Measurements from ENCODE around the gene HMGN2.

Gene HMGN2

DNA sequence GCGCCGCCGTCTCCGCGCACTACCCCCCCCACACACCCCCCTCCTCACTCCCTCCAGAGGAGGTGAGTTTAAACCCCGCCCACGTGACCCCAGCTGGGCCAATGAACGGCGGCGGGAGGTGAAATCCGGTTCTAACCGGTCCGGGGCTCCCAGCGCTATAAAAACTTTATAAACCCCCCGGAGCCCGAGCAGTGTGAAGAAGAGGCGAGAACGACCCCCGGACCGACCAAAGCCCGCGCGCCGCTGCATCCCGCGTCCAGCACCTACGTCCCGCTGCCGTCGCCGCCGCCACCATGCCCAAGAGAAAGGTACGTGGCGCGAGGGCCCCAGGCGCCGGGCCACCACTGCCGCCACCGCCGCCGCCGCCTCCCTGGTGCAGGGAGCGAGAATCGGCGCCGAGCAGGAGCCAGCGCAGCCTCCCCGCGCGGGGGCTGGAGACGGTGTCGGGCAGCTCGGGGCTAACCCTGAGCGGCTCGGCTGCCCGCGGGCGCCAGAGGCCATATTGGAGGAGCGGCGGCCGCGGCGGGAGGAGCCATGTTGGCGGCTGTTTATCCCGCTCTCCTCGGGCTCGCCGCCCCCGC is at the start of gene HMGN2:
HMGN2 (plus strand) TSS at position 121 of the 581 bp plus-strand sequence; CDS start at position 294, 173 bp downstream.
- H3K4me3 ChIP-seq = peak within 1 kb of the TSS; percentile 89 to 97 (median 93)
- no peak for TF ChIP-seq Cebpa-rat (IDR thresholded peaks at IDR 0.05)
- peak within 1 kb of the TSS; percentile 99 to 100 (median 100) for H3K27ac ChIP-seq
- peaks cover 42 to 64% (median 49%) of the 10 kb centered on the region in 10 experiments for H3K4me1 ChIP-seq
- peaks cover 56 to 67% (median 62%) of the 10 kb centered on the region in 11 experiments for H3K36me3 ChIP-seq
- no peaks in the 10 kb centered on the region for H3K9me3 ChIP-seq (replicated peaks in 1 of 11)
- no peaks in the 10 kb centered on the region for H3K27me3 ChIP-seq
- H4K20me1 ChIP-seq = peaks cover 32 to 77% (median 59%) of the 10 kb centered on the region in 11 experiments; a peak in 21 of 22 replicates
- peak within 1 kb of the TSS; percentile 94 to 100 (median 98) for H3K4me2 ChIP-seq
- peak within 1 kb of the TSS; percentile 99 to 100 (median 100) for H3K9ac ChIP-seq

DNA sequence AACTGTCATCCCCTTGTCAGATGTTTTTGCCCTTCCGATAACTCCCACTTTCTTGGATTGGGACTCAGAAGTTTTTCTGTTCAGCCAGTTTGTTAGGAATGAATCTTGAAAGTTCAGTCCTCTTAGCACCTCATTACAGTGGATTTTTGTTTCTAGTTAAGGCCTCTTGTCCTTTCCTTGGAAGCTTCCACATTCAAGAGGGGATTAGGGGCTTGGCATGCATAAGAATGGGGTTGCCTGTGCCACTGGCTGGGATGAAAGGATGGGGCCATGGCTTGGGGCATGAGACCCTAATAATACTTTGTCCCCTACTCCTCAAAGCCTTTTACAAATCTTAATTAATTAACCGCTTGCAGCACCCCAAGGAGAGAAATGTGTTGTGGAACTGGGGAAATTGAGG is 42.5 kb upstream of the HMGN2 start:
- peaks cover 0 to 15% (median 11%) of the 10 kb centered on the region in 11 experiments; a peak in 15 of 22 replicates for H3K36me3 ChIP-seq

DNA sequence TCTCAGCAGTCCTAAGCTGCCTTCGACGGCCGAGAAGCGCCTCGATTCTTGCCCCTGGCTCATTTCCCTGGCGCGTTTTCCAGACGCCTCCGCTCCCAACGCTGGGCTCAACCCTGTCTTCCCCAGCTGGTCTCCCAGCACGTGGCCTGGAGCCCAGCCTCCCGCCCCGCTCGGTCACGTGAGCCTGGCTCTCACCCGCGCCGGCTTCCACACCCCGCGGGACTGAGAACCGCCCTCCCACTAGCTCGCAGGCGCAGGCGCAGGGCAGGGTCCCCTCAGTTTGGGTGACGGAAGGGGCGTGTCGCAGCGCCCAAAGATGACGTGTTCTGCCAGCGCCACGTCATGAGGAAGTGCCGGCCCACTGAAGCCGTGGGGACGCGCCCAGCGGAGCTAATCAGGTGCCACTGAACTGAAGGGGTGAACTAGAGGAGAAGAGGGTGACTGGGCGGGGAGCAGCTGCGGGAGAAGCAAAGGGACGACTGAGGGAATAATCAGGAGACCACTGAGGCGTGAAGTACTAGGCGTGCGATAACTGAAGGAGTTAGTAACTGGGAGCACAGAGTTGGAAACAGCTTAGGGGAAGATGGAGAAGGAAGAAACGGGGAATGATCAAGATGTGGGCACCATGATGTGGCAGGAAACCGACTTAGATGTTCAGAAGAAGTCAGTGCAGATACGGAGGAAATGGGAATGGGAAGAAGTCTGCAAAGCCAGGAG is 40.1 kb upstream of the HMGN2 start, which contains the start of gene DHDDS:
DHDDS (plus strand) TSS at position 343 of the 717 bp plus-strand sequence. CDS start 625 bp downstream, outside the sequence.
- H3K36me3 ChIP-seq = peaks cover 17 to 39% (median 33%) of the 10 kb centered on the region in 11 experiments
- H3K27me3 ChIP-seq = no peaks in the 10 kb centered on the region
- peaks cover 25 to 40% (median 33%) of the 10 kb centered on the region in 10 experiments for H3K4me1 ChIP-seq
- TF ChIP-seq Cebpa-rat (IDR thresholded peaks at IDR 0.05) = no peak
- peak within 1 kb of the TSS; percentile 68 to 80 (median 74) for H3K4me3 ChIP-seq
- H3K9me3 ChIP-seq (replicated peaks in 1 of 11) = 0 out of 22 replicates have a peak, but pooled peaks cover 0 to 3% (median 0%) of the 10 kb centered on the region in 11 experiments
- H3K27ac ChIP-seq = peak within 1 kb of the TSS; percentile 56 to 81 (median 67); a peak in 21 of 22 replicates
- peaks cover 0 to 7% (median 0%) of the 10 kb centered on the region in 11 experiments; a peak in 1 of 22 replicates for H4K20me1 ChIP-seq
- H3K9ac ChIP-seq = peak within 1 kb of the TSS; percentile 70 to 85 (median 77)
- H3K4me2 ChIP-seq = peak within 1 kb of the TSS; percentile 78 to 98 (median 95)

More for the DNA sequence above, 42.5 kb upstream of the HMGN2 start:
- Histone ChIP-seq H4K20me1 (peaks cover 0 to 7% (median 0%) of the 10 kb centered on the region in 11 experiments; a peak in 1 of 22 replicates), H3K9me3 (replicated peaks in 1 of 11) (0 out of 22 replicates have a peak, but pooled peaks cover 0 to 3% (median 0%) of the 10 kb centered on the region in 11 experiments), H3K4me1 (peaks cover 25 to 37% (median 31%) of the 10 kb centered on the region in 10 experiments), H3K9ac (no peak overlapping the region), H3K27ac (no peak overlapping the region), H3K27me3 (no peaks in the 10 kb centered on the region), H3K4me2 (no peak overlapping the region), H3K4me3 (no peak overlapping the region)
- TF ChIP-seq Cebpa-rat (IDR thresholded peaks at IDR 0.05) = no peak

DNA sequence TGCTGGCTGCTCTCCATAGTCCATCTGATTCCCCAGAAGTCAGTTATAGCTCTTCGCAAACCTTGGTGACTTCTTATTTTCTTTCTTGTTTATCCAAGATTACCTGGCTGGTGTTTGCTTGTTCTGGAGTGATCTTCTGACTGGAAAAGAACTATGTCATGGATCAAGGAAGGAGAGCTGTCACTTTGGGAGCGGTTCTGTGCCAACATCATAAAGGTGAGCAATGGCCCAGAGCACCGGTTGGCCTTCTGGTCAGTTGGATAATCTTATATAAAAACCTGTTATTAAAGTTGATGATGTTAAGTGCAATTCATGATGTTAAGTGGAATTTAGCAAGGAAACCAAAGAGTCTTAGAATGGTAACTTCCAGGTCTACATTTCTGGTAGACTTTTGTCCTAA is 39.4 kb upstream of the HMGN2 start:
- H3K27ac ChIP-seq = peak overlapping the region; percentile 6 to 81 (median 67); a peak in 21 of 22 replicates
- peaks cover 25 to 40% (median 33%) of the 10 kb centered on the region in 10 experiments for H3K4me1 ChIP-seq
- H3K4me3 ChIP-seq = peak overlapping the region; percentile 68 to 80 (median 74)
- no peaks in the 10 kb centered on the region for H3K27me3 ChIP-seq
- H3K4me2 ChIP-seq = peak overlapping the region; percentile 78 to 98 (median 95)
- TF ChIP-seq Cebpa-rat (IDR thresholded peaks at IDR 0.05) = no peak
- peaks cover 24 to 46% (median 40%) of the 10 kb centered on the region in 11 experiments for H3K36me3 ChIP-seq
- H4K20me1 ChIP-seq = peaks cover 0 to 12% (median 0%) of the 10 kb centered on the region in 11 experiments; a peak in 2 of 22 replicates
- peak overlapping the region; percentile 68 to 85 (median 77) for H3K9ac ChIP-seq
- 0 out of 22 replicates have a peak, but pooled peaks cover 0 to 3% (median 0%) of the 10 kb centered on the region in 11 experiments for H3K9me3 ChIP-seq (replicated peaks in 1 of 11)

DNA sequence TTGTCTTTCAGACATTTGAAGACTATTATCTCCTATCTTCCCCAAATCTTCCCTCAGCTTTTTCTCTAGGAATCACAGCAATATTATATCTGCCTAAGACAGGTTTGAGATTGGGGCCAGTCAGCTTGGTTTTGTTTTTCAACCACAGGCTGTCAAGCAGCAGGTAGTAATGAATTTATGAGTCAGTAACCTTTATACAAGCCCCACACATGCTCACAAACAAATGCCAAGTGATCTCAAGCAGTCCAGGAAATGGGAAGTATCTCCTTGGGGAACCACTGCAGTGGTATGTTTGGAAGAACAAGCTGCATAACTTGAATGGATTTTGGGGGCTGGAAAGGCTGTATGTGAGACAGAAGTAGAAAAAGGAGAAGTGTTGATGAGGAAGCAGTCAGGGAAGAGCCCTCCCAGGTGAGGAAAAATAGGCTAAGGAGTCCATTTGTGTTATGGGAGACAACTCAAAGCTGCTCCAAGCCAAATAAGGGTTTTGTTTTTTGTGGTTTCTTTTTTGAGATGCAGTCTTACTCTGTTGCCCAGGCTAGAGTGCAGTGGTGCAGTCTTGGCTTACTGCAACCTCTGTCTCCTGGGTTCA is 38.0 kb upstream of the HMGN2 start:
- Histone ChIP-seq H3K4me2 (peak overlapping the region; percentile 78 to 98 (median 95); a peak in 21 of 22 replicates), H3K4me1 (peaks cover 25 to 40% (median 33%) of the 10 kb centered on the region in 10 experiments), H3K9ac (peak overlapping the region in 2 of 11 experiments; percentile 78 to 83; a peak in 1 of 22 replicates), H4K20me1 (peaks cover 0 to 16% (median 0%) of the 10 kb centered on the region in 11 experiments; a peak in 4 of 22 replicates), H3K27me3 (no peaks in the 10 kb centered on the region), H3K27ac (no peak overlapping the region), H3K4me3 (peak overlapping the region in 3 of 10 experiments; percentile 68 to 74 (median 73); a peak in 2 of 20 replicates), H3K36me3 (peaks cover 38 to 60% (median 55%) of the 10 kb centered on the region in 11 experiments), H3K9me3 (replicated peaks in 1 of 11) (0 out of 22 replicates have a peak, but pooled peaks cover 0 to 3% (median 0%) of the 10 kb centered on the region in 11 experiments)
- no peak for TF ChIP-seq Cebpa-rat (IDR thresholded peaks at IDR 0.05)

DNA sequence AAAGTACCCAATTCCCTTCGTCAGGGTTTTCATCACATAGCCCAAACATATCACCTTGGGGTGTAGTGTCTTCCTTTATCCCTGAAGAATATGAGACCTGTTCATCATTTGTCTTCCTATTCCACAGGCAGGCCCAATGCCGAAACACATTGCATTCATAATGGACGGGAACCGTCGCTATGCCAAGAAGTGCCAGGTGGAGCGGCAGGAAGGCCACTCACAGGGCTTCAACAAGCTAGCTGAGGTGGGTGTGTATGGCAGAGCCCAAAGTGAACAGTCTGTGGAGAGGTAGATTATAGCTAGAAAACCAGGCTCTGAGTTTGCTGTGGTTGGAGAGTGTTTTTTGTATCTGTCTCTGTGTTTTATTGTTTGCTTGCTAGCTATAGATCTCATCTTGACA is 34.2 kb upstream of the HMGN2 start:
- H3K36me3 ChIP-seq = peaks cover 76 to 98% (median 92%) of the 10 kb centered on the region in 11 experiments
- no peak overlapping the region for H3K4me3 ChIP-seq
- H4K20me1 ChIP-seq = peaks cover 0 to 22% (median 0%) of the 10 kb centered on the region in 11 experiments; a peak in 6 of 22 replicates
- TF ChIP-seq Cebpa-rat (IDR thresholded peaks at IDR 0.05) = no peak
- H3K27ac ChIP-seq = no peak overlapping the region
- no peaks in the 10 kb centered on the region for H3K27me3 ChIP-seq
- H3K9me3 ChIP-seq (replicated peaks in 1 of 11) = no peaks in the 10 kb centered on the region
- H3K9ac ChIP-seq = no peak overlapping the region
- no peak overlapping the region for H3K4me2 ChIP-seq
- peaks cover 12 to 25% (median 16%) of the 10 kb centered on the region in 10 experiments for H3K4me1 ChIP-seq

DNA sequence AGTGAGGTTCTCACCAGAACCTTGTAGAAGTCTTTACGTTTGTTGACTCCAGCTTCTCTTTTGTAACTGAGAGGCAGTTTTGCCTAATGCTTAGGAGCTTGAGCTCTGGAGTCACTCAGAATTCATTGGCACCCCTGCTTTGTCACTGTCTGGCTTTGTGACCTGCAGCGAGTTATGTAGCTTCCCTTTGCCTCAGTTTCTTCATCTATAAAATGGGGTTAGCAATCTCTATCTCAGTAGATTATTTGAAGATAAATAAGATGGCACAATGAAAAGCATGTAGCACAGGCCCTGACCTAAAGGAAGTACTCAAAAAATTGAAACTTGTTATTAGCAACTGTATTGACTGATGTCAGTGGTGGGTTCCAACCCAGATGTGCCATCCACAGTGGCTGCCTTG is 32.0 kb upstream of the HMGN2 start:
- Histone ChIP-seq H3K27me3 (no peaks in the 10 kb centered on the region), H3K4me3 (no peak overlapping the region), H4K20me1 (peaks cover 0 to 18% (median 0%) of the 10 kb centered on the region in 11 experiments; a peak in 7 of 22 replicates), H3K9ac (no peak overlapping the region), H3K4me2 (no peak overlapping the region), H3K27ac (no peak overlapping the region), H3K9me3 (replicated peaks in 1 of 11) (no peaks in the 10 kb centered on the region), H3K36me3 (peaks cover 97 to 100% (median 99%) of the 10 kb centered on the region in 11 experiments), H3K4me1 (0 out of 20 replicates have a peak, but pooled peaks cover 0 to 3% (median 0%) of the 10 kb centered on the region in 10 experiments)
- no peak for TF ChIP-seq Cebpa-rat (IDR thresholded peaks at IDR 0.05)

DNA sequence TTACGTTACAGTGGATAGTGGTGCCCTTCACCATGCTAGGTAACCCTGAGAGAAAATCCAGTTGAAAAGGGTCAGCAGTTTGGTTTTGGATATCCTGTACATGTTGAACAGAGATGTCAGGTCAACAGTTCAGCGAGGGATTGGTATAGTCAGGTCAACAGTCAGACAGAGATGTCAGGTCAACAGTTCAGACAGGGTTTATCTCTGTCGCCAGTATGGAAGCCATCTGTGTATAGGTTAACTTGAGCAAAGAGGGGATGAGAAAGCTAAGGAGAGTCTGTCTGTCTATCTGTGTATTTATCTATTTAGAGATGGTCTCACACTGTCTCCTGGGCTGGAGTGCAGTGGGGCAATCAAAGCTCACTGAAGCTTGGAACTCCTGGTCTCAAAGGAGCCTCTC is 22.4 kb upstream of the HMGN2 start:
- H3K27ac ChIP-seq = 0 out of 22 replicates have a peak overlapping the region, but pooled peaks of 1 of the 11 experiments have one; percentile 10
- H3K4me3 ChIP-seq = no peak overlapping the region
- H3K36me3 ChIP-seq = peaks cover 85 to 100% (median 95%) of the 10 kb centered on the region in 11 experiments
- peaks cover 0 to 17% (median 11%) of the 10 kb centered on the region in 10 experiments; a peak in 14 of 20 replicates for H3K4me1 ChIP-seq
- H4K20me1 ChIP-seq = peaks cover 0 to 10% (median 0%) of the 10 kb centered on the region in 11 experiments; a peak in 3 of 22 replicates
- TF ChIP-seq Cebpa-rat (IDR thresholded peaks at IDR 0.05) = no peak
- peak overlapping the region in 2 of 11 experiments; percentile 46 to 54; a peak in 4 of 22 replicates for H3K4me2 ChIP-seq
- H3K27me3 ChIP-seq = no peaks in the 10 kb centered on the region
- H3K9ac ChIP-seq = no peak overlapping the region
- H3K9me3 ChIP-seq (replicated peaks in 1 of 11) = no peaks in the 10 kb centered on the region

Measured in BLaER1 treated with 17β-estradiol and CSF1 and Interleukin-3, amounts not matched to agents 10 nM and 100 nM (cell line).